Inferior parietal cortex (tissue), 1 donor: ENCODE measurements around the gene ARMC9.
"Not testable (repeated sequence)": the region's sequence is repeated elsewhere in the genome, so short reads cannot be mapped to it uniquely, and the experiment has no call there.

ENCODE experiments used
- DNase-seq: peaks from one replicate; pipeline ENCODE4 v3.0.0-alpha.2; 2016; ENCODE audit errors: extremely low spot score

ARMC9 gene

DNA sequence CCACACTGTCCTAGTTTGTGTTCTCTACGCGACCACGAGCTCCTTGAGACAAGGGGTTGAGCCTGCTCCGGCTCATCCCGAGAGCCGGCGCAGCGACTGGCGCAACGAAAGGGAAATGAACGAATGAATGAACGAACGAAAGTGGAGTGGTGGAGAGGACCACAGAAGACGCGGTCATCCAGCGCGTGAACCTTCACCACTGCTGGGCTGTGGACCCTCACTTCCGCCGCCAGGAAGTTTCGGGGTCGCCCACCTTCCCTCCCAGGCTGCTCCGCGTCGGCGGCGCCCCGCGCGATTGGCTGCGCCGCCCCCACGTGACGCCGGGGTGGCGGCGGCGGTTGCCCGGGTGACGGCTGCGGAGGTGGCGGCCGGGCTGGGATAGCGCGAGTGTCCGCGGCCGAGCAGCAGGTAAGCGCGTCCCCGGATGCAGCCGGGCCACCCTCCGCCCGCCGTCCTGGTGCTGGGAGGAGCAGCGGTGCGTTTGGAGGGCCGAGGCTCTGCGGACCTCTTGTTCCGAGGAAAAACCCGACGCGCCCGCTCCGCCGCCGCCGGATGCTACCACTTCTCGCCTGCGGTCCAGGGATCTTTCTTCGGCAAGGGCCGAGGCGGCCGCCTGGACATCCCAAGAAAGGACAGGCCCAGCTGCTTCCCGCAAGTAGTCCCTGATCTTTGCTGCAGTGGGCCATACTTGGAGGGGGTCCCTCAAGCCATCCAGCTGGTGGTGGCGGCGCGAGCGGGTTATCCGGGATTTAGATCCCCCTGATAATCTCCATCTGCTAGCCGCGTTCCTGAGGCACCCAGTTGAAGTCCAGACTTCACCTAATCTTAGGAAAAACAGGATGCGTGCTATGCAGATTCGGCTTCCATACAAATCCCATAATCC, at the start of gene ARMC9:
TSS of gene ARMC9 (plus strand) at position 341 of the 883 bp plus-strand sequence. CDS start 7,608 bp downstream, outside the sequence.
- DNase-seq: peak; percentile 73

DNA sequence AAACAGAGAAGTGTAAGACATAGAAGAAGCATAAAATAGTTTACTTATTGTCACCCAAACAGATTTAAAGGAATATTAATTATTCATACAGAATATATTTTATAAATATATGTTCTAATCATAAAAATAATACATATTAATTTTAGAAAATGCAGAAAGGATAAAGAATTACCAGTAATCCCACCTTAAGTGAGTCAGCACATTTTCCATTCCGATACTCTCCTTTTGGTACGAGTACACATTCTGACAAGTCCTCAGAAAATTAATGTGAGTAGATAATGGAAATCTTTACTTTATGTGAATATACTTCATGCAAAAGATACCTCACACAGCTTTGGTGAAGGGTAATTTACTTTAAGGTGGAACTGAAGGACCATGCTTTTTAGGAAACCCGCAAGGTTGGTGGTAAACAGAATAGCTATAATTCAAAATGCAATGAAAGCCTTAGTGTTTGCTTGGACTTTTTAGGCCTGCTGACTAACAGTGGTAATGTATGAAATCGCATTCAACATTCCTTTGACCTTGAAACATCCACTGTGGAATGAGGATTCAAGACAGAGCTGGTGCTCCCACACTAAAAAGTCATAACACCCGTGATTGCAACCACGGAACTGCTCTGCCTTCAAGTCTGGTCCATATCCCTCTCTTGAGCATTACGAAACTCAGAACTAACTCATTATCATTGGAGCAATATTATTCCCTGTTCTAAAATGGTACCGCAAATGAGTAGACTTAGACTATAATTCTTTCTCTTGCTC, 45.5 kb upstream of the ARMC9 start:
- DNase-seq: no peak

GRCh38 chr2:231159306-231159705, 39.1 kb upstream of the ARMC9 start:
- DNase-seq: no peak

DNA sequence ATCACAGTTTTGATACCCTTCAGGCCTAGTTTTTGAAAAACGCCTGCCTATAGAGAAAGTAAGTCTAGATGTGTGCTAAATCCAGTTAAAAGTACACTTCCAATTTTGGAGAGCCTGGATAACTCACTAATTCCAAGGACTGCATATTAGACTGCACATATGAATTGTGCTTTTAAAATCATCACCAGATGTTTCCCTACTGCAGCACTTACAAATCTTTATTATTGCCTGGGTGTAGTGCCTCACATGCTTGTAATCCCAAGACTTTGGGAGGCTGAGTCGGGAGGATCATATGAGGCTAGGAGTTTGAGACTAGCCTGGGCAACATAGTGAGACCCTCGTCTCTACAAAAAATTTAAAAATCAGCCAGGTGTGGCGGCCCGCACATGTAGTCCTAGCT, 37.7 kb upstream of the ARMC9 start:
- DNase-seq: no peak

DNA sequence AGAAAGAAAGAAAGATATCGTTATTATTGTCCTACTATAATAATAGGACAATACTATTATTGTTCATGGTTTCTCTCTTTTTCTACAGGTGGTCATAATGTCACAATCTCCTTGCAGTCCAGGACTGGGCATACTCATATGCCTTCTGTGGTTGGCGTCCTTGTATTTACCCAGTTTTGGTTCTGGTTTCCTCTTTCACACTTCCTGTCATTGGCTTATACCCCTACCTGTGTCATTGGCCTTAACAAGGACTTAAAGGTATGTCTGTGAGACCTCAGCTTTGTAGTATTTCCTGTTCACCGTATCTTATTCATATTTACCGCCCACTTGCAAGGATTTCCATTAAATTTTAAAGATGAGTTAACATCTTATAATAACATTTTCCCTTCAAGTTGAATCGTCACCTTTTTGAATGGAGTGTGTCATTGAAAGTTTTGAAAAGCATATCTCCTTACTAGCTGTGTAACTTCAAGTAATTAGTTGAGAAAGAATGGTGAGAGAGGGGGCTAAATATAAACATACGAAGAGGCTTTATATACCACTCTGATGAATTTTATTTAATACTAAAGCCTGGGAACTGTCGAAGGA, 37.1 kb upstream of the ARMC9 start:
- DNase-seq: no peak

- no peak for DNase-seq
Measured at GRCh38 chr2:231161877-231162329, 36.5 kb upstream of the ARMC9 start.

GRCh38 chr2:231163011-231163410, 35.4 kb upstream of the ARMC9 start:
- DNase-seq: no peak

- no peak for DNase-seq
Measured at GRCh38 chr2:231163414-231164095, 34.9 kb upstream of the ARMC9 start.

- DNase-seq: no peak
Measured at GRCh38 chr2:231167745-231168459, 30.5 kb upstream of the ARMC9 start.

DNA sequence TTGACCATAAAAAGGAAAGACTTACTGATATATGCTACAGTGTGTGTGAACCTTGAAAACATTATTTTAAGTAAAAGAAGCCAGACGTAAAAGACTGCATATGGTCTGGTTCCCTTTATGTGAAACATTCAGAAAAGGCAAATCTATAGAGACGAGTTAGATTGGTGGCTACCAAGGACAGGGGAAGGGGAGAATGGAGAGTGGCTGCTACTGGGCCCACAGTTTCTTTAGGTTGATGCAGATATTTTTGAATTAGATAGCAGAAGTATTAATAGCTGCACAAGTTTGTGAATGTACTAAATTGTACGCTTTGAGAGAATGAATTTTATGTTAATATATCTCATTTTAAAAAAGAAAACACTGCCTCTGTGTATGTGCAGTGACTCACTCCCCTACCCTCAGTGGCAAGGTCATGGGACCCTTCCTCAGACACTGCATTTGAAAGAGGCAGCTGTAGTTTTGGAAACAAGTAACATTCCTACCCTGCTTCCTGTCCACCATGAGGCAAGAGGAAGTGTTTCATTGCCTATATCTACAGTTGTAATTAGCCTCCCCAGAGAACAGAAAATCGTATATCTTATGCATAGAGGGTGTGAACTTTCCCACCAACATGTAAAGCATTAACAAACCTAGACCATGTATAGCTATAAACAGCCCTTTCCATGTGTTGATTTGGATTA, 29.8 kb upstream of the ARMC9 start:
- no peak for DNase-seq

DNA sequence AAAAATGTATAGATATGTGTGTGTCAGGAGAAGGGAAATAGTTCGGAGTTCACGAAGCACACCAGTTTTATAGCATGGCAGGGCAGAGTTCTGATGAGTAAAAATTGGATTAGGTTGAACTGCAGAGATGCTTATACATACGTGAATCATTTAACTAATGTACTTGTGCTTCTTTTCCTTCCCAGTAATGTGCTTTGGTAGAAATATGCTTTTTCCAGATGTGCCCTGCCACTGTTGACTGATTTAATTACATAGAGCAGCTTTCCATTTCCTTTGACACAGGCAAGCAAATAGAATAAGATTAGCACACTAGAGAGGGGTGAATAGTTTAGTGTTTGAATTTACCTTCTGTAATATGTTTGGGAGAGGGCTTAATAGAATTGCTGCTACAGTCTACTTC, 28.9 kb upstream of the ARMC9 start:
- DNase-seq: no peak

DNA sequence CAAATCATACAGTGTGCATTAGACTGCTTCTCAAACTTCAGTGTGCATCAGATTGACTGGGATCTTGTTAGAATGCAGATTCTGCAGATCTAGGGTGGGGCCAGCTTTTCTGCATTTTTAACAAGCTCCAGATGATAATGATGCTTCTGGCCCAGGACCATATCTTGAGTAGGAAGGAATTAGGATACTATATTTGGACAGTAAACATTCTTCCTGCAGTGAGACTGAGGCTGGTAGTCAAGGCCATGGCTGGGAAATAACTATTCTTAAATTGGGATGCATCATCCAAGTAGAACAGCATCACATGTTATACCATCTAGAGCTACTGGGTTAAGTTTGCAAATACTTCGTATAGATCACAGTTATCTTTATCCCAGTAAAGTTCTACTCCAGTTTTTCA, 28.4 kb upstream of the ARMC9 start:
- DNase-seq: no peak

- DNase-seq: no peak
Measured at GRCh38 chr2:231172025-231172424, 26.4 kb upstream of the ARMC9 start.

- no peak for DNase-seq
Measured at GRCh38 chr2:231174211-231174651, 24.2 kb upstream of the ARMC9 start.

GRCh38 chr2:231176066-231176465, 22.4 kb upstream of the ARMC9 start:
- no peak for DNase-seq

GRCh38 chr2:231177156-231178025, 21.0 kb upstream of the ARMC9 start:
- no peak for DNase-seq

GRCh38 chr2:231178805-231179204, 19.6 kb upstream of the ARMC9 start:
- DNase-seq: not testable (repeated sequence)

GRCh38 chr2:231181860-231182512, 16.4 kb upstream of the ARMC9 start:
- no peak for DNase-seq

- DNase-seq: no peak
Measured at GRCh38 chr2:231182513-231182899, 15.9 kb upstream of the ARMC9 start.
